ENCODE data around the gene DTNB. TPM values are rescaled to one million over a fixed set of nuclear protein-coding genes. Genes with fewer than 3 reads are reported as not detected.
A peak's percentile ranks its signal among the peaks of the same experiment; 100 is the strongest.

The DTNB gene
- total RNA-seq, 4 donors from 2014 or later = 3.0 to 7.5 (median 4.3) TPM

GRCh38 chr2:25330937-25331336 is 342.4 kb downstream of the DTNB start:
- H3K4me1 ChIP-seq = peaks cover 47 to 87% (median 78%) of the 10 kb centered on the region in 4 donors

GRCh38 chr2:25330273-25330672 is 343.1 kb downstream of the DTNB start:
- TF ChIP-seq CTCF (IDR thresholded peaks at IDR 0.05) (no peak), POLR2AphosphoS5 (IDR thresholded peaks at IDR 0.05) (no peak), EP300 (IDR thresholded peaks at IDR 0.05) (no peak), POLR2A (IDR thresholded peaks at IDR 0.05; ENCODE audit: low read depth) (no peak)
- Histone ChIP-seq H3K27ac (replicated peaks in 1 of 4) (no peak overlapping the region), H3K27me3 (no peaks in the 10 kb centered on the region), H3K4me3 (no peak overlapping the region), H3K9me3 (peaks cover 4 to 9% (median 6%) of the 10 kb centered on the region in 4 donors), H3K36me3 (peaks cover 0 to 12% (median 9%) of the 10 kb centered on the region in 4 donors), H3K4me1 (peaks cover 42 to 87% (median 77%) of the 10 kb centered on the region in 4 donors)
- intact Hi-C loops (cut with DNase I) = no loop called here
- DNase-seq (ENCODE audit: extremely low spot score) = no peak
- 73% methylated on average over 8 of the region's 10 CpGs for WGBS

More at GRCh38 chr2:25330937-25331336, 342.4 kb downstream of the DTNB start:
- peaks cover 0 to 12% (median 9%) of the 10 kb centered on the region in 4 donors for H3K36me3 ChIP-seq
- no peak overlapping the region for H3K4me3 ChIP-seq
- no peak for DNase-seq (ENCODE audit: extremely low spot score)
- TF ChIP-seq EP300 (IDR thresholded peaks at IDR 0.05) (no peak), POLR2A (IDR thresholded peaks at IDR 0.05; ENCODE audit: low read depth) (no peak), POLR2AphosphoS5 (IDR thresholded peaks at IDR 0.05) (no peak), CTCF (IDR thresholded peaks at IDR 0.05) (no peak)
- intact Hi-C loops (cut with DNase I) = no loop called here
- no peak overlapping the region for H3K27ac ChIP-seq (replicated peaks in 1 of 4)
- H3K9me3 ChIP-seq = peaks cover 4 to 9% (median 6%) of the 10 kb centered on the region in 4 donors
- 87% methylated on average over 4 of the region's 4 CpGs for WGBS
- no peaks in the 10 kb centered on the region for H3K27me3 ChIP-seq

GRCh38 chr2:25328152-25329085 is 345.0 kb downstream of the DTNB start:
- Histone ChIP-seq H3K27me3 (no peaks in the 10 kb centered on the region), H3K4me3 (no peak overlapping the region), H3K4me1 (peaks cover 52 to 88% (median 81%) of the 10 kb centered on the region in 4 donors), H3K27ac (replicated peaks in 1 of 4) (peak overlapping the region; percentile 51 to 61 (median 57)), H3K36me3 (peaks cover 0 to 12% (median 9%) of the 10 kb centered on the region in 4 donors), H3K9me3 (peaks cover 4 to 9% (median 6%) of the 10 kb centered on the region in 4 donors)
- no peak for TF ChIP-seq EP300 (IDR thresholded peaks at IDR 0.05)
- TF ChIP-seq CTCF (IDR thresholded peaks at IDR 0.05) = no peak
- no peak for TF ChIP-seq POLR2A (IDR thresholded peaks at IDR 0.05; ENCODE audit: low read depth)
- no peak for TF ChIP-seq POLR2AphosphoS5 (IDR thresholded peaks at IDR 0.05)
- intact Hi-C loops (cut with DNase I) = no loop called here
- DNase-seq (ENCODE audit: extremely low spot score) = no peak
- WGBS = 61% methylated on average over 22 of the region's 27 CpGs

Small RNA genes within 50 kb of the gene (small RNA-seq; reads per million reads assigned to genes)
- gene MIR1301 = 2.2 to 6.8 (median 4.7) reads per million in 3 donors
- 0 reads per million in 3 donors for gene RF00019

Other genes with a start within 250 kb of the DTNB start
- gene ASXL2, start 204.9 kb upstream of the DTNB start, total RNA-seq = 10 to 100 TPM; 17.4 to 25.1 (median 20.5) TPM

Measured in esophagus muscularis mucosa (tissue), 4 donors.